BE2C (cell line): Measurements from ENCODE around the gene ELL3.
"Not testable (repeated sequence)": the region's sequence is repeated elsewhere in the genome, so short reads cannot be mapped to it uniquely, and the experiment has no call there.

Experiments
- DNase-seq: peaks from one replicate; pipeline ENCODE4 v3.0.0-alpha.2; 2020
- H3K27me3 ChIP-seq: fragments of 250-450 bp; sonication (Bioruptor Pico); 2 replicates; pipeline ENCODE4 v1.5.1; 2020; ENCODE audit warnings: mild to moderate bottlenecking
- H3K36me3 ChIP-seq: fragments of 250-450 bp; sonication (Bioruptor Pico); 2 replicates; pipeline ENCODE4 v1.5.1; 2020; ENCODE audit warnings: mild to moderate bottlenecking
- H3K4me1 ChIP-seq: fragments of 250-450 bp; sonication (Bioruptor Pico); 2 replicates; pipeline ENCODE4 v1.5.1; 2020
- H3K4me3 ChIP-seq: 2 replicates; pipeline ENCODE4 v1.5.1; 2011; ENCODE audit warnings: low read depth, low read length
- H3K9me3 ChIP-seq: fragments of 250-450 bp; sonication (Bioruptor Pico); 2 replicates; pipeline ENCODE4 v1.5.1; 2020
- TF ChIP-seq, protein P1 (sequence below): IDR thresholded peaks from 2 replicates; pipeline ENCODE4 v1.5.1; 2012; ENCODE audit warnings: mild to moderate bottlenecking, low read depth, low read length

Gene ELL3

GRCh38 chr15:43763819-43764446 is 12.8 kb downstream of the ELL3 start:
- peaks cover 11% of the 10 kb centered on the region for H3K4me1 ChIP-seq
- no peaks in the 10 kb centered on the region for H3K27me3 ChIP-seq
- H3K36me3 ChIP-seq = peaks cover 93% of the 10 kb centered on the region
- no peak for DNase-seq
- TF ChIP-seq, protein P1, sequence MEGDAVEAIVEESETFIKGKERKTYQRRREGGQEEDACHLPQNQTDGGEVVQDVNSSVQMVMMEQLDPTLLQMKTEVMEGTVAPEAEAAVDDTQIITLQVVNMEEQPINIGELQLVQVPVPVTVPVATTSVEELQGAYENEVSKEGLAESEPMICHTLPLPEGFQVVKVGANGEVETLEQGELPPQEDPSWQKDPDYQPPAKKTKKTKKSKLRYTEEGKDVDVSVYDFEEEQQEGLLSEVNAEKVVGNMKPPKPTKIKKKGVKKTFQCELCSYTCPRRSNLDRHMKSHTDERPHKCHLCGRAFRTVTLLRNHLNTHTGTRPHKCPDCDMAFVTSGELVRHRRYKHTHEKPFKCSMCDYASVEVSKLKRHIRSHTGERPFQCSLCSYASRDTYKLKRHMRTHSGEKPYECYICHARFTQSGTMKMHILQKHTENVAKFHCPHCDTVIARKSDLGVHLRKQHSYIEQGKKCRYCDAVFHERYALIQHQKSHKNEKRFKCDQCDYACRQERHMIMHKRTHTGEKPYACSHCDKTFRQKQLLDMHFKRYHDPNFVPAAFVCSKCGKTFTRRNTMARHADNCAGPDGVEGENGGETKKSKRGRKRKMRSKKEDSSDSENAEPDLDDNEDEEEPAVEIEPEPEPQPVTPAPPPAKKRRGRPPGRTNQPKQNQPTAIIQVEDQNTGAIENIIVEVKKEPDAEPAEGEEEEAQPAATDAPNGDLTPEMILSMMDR = no peak
- no peak overlapping the region for H3K4me3 ChIP-seq
- no peaks in the 10 kb centered on the region for H3K9me3 ChIP-seq

GRCh38 chr15:43762824-43763223 is 13.9 kb downstream of the ELL3 start:
- H3K4me1 ChIP-seq = peaks cover 11% of the 10 kb centered on the region

DNA sequence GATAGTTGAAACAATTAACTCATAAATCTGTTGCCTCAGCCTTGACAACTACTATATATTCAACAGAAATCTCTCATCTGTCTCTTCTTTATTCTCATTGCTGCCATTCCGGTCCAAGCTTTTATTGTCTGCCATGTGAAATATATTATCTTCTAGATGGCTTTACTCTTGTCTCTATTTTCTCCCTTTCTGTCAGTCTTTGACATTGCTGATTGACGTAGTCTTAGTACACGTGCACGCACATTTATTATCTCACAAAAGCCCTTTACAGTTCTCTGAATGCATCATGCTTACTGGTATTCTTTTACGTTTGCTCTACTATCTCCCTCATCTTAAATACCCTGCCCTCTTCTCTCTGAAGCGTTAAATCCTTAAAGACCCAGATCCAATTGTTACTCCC is 24.9 kb downstream of the ELL3 start:
- H3K27me3 ChIP-seq = no peaks in the 10 kb centered on the region
- H3K4me3 ChIP-seq = no peak overlapping the region
- H3K36me3 ChIP-seq = peaks cover 71% of the 10 kb centered on the region
- H3K4me1 ChIP-seq = no peaks in the 10 kb centered on the region; the same call in 1 of the 2 replicates
- DNase-seq = no peak
- no peaks in the 10 kb centered on the region for H3K9me3 ChIP-seq
- TF ChIP-seq, protein P1 = no peak

More at GRCh38 chr15:43762824-43763223, 13.9 kb downstream of the ELL3 start:
- H3K4me3 ChIP-seq = no peak overlapping the region
- TF ChIP-seq, protein P1 = no peak
- no peak for DNase-seq
- H3K27me3 ChIP-seq = no peaks in the 10 kb centered on the region
- no peaks in the 10 kb centered on the region for H3K9me3 ChIP-seq
- peaks cover 90% of the 10 kb centered on the region for H3K36me3 ChIP-seq

DNA sequence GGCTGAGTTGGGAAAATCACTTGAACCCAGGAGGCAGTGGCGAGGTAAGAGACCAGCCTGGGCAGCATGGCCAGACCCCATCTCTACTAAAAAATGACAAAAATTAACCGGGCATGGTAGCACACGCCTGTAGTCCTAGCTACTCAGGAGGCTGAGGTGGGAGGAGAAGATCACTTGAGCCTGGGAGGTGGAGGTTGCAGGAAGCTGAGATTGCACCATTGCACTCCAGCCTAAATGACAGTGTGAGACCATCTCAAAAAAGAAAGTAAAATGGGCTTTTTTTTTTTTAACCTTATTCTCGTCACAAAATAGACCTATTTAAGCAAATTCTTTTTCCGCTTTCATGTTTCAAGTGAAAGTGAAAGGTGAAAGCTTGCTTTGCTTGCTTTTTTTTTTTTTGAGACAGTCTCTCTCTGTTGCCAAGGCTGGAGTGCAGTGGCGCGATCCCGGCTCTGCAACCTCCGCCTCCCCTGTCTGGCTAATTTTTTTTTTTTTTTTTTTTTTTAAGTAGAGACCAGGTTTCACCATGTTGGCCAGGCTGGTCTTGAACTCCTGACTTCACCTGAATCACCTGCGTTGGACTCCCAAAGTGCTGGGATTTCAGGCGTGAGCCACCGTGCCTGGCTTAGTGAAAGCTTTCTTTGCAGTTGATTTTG is 26.9 kb downstream of the ELL3 start:
- no peaks in the 10 kb centered on the region for H3K27me3 ChIP-seq
- TF ChIP-seq, protein P1 = no peak
- DNase-seq = no peak
- H3K4me1 ChIP-seq = no peaks in the 10 kb centered on the region; the same call in 1 of the 2 replicates
- H3K4me3 ChIP-seq = no peak overlapping the region
- peaks cover 50% of the 10 kb centered on the region for H3K36me3 ChIP-seq
- H3K9me3 ChIP-seq = no peaks in the 10 kb centered on the region

DNA sequence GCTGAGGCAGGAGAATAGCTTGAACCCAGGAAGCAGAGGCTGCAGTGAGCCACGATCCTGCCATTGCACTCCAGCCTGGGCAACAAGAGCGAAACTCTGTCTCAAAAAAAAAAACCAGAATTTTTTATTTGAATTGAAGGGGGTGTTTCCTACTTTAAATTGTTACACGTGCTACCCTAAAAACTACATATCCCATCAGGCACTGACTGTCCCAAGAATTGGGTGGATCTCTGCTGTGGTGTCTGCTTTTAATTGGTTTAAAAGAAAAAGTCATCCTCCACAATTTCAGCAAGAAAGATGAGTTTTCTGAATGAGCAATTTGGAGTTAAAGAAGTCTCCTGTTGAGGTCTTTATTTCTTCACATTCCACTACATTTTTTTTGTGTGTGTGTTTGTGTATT is 28.4 kb downstream of the ELL3 start:
- no peaks in the 10 kb centered on the region for H3K27me3 ChIP-seq
- peak overlapping the region; percentile 70 for H3K4me3 ChIP-seq
- DNase-seq = no peak
- no peaks in the 10 kb centered on the region; the same call in 1 of the 2 replicates for H3K4me1 ChIP-seq
- TF ChIP-seq, protein P1 = no peak
- H3K36me3 ChIP-seq = peaks cover 36% of the 10 kb centered on the region
- H3K9me3 ChIP-seq = no peaks in the 10 kb centered on the region

DNA sequence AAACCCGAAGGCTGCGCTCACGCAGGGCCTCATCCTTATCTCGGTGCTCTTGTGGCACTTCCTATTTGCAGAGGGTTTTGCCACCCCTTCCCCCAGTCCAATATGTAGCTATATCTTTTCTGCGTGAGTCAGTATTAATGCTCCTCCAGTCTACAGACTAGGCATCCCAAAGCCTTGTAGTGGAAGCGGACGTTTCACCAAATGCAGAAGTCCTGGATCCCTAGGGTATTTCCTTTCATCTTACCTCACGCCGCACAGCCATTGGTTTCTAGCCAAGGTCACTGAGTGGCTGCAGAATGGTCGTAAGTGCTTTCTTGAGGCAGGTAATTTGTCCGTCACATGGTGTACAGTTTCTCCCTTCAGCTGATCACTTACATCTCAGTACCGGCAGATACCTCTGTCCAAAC is 29.9 kb downstream of the ELL3 start:
- DNase-seq = peak; percentile 17
- H3K4me1 ChIP-seq, H3K27me3 ChIP-seq, H3K9me3 ChIP-seq: not testable (repeated sequence)
- Histone ChIP-seq H3K4me3 (peak overlapping the region; percentile 70), H3K36me3 (peaks cover 21% of the 10 kb centered on the region)

DNA sequence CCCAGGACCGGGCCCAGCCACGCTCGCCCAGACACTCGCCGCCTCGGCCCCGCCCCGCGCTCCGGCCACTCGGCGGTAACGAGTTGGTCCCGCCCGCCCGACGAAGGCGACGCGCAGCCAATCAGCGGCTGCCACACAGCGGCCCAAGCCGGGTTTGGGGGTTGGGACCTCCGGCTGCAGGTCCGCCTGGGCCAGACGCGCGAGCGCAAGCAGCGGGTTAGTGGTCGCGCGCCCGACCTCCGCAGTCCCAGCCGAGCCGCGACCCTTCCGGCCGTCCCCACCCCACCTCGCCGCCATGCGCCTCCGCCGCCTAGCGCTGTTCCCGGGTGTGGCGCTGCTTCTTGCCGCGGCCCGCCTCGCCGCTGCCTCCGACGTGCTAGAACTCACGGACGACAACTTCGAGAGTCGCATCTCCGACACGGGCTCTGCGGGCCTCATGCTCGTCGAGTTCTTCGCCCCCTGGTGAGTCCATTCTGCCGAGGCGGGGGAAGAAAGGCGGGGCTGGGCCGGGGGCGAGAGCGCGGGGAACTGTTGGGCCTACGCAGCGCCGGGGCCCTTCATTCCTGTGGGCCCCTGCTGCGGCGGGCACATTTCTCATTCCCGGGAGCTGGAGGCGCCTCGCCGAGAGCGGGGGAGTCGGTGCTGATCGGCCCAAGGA is 30.4 kb downstream of the ELL3 start, which contains the start of gene PDIA3:
PDIA3 (plus strand) TSS at position 194 of the 658 bp plus-strand sequence; CDS start at position 296, 102 bp downstream.
- not testable (repeated sequence) for H3K27me3 ChIP-seq, H3K4me1 ChIP-seq, H3K9me3 ChIP-seq
- Histone ChIP-seq H3K4me3 (peak within 1 kb of the TSS; percentile 70), H3K36me3 (peaks cover 16% of the 10 kb centered on the region)
- peak; percentile 97 for DNase-seq
